EH (cell line): Measurements from ENCODE around the gene DNAJC16.

ENCODE experiments used
- DNase-seq: peaks from one replicate; pipeline ENCODE4 v3.0.0-alpha.2; 2015; ENCODE audit warnings: low read depth

The DNAJC16 gene

GRCh38 chr1:15540186-15540585 lies 13.5 kb downstream of the DNAJC16 start:
- DNase-seq, result peak; percentile 35

GRCh38 chr1:15541231-15541792 lies 14.7 kb downstream of the DNAJC16 start:
- DNase-seq, result no peak

GRCh38 chr1:15542388-15543250 lies 16.0 kb downstream of the DNAJC16 start:
- no peak for DNase-seq

GRCh38 chr1:15543251-15543588 lies 16.6 kb downstream of the DNAJC16 start:
- no peak for DNase-seq

GRCh38 chr1:15543589-15544568 lies 17.2 kb downstream of the DNAJC16 start:
- DNase-seq, result peak; percentile 67

GRCh38 chr1:15546641-15547040 lies 20.0 kb downstream of the DNAJC16 start:
- DNase-seq, result no peak

- DNase-seq, result no peak
These were observed 23.9 kb downstream of the DNAJC16 start for GRCh38 chr1:15550573-15550972.

- no peak for DNase-seq
These were observed 30.4 kb downstream of the DNAJC16 start for GRCh38 chr1:15557008-15557407.

- DNase-seq, result no peak
These were observed 30.9 kb downstream of the DNAJC16 start for GRCh38 chr1:15557594-15557993.

- DNase-seq, result no peak
These were observed 31.9 kb downstream of the DNAJC16 start for GRCh38 chr1:15558516-15558915.

GRCh38 chr1:15559189-15559810 lies 32.7 kb downstream of the DNAJC16 start:
- DNase-seq, result no peak

- DNase-seq, result no peak
These were observed 41.9 kb downstream of the DNAJC16 start for GRCh38 chr1:15568387-15569073.

GRCh38 chr1:15570861-15571260 lies 44.2 kb downstream of the DNAJC16 start:
- no peak for DNase-seq

- DNase-seq, result no peak
These were observed 44.6 kb downstream of the DNAJC16 start for GRCh38 chr1:15571266-15571665.

GRCh38 chr1:15573477-15573876 lies 46.8 kb downstream of the DNAJC16 start:
- no peak for DNase-seq

GRCh38 chr1:15574741-15575140 lies 48.1 kb downstream of the DNAJC16 start:
- no peak for DNase-seq

GRCh38 chr1:15575549-15576150 lies 49.0 kb downstream of the DNAJC16 start:
- no peak for DNase-seq

GRCh38 chr1:15577691-15578090 lies 51.0 kb downstream of the DNAJC16 start:
- DNase-seq, result no peak

- DNase-seq, result no peak
These were observed 52.5 kb downstream of the DNAJC16 start for GRCh38 chr1:15578921-15579682.

- DNase-seq, result no peak
These were observed 53.0 kb downstream of the DNAJC16 start for GRCh38 chr1:15579683-15580047.
